ENCODE data around the gene TUBB8. TPM values are rescaled to one million over a fixed set of nuclear protein-coding genes. Genes with fewer than 3 reads are reported as not detected.
"Not testable (repeated sequence)": the region's sequence is repeated elsewhere in the genome, so short reads cannot be mapped to it uniquely, and the experiment has no call there.

TUBB8 gene
- polyA plus RNA-seq, 12 donors, result 0.07 to 0.34 (median 0.09) TPM; not detected in 8

GRCh38 chr10:49926-50325 is 830 bp upstream of the TUBB8 start:
- not testable (repeated sequence) for DNase-seq

GRCh38 chr10:47864-48263 is 1.2 kb downstream of the TUBB8 start:
- not testable (repeated sequence) for DNase-seq

- not testable (repeated sequence) for DNase-seq
These were observed 35.8 kb downstream of the TUBB8 start for GRCh38 chr10:13315-13635.

- not testable (repeated sequence) for DNase-seq
These were observed 36.4 kb downstream of the TUBB8 start for GRCh38 chr10:12444-13314.

GRCh38 chr10:11260-11659 is 37.8 kb downstream of the TUBB8 start:
- not testable (repeated sequence) for DNase-seq

- DNase-seq, result not testable (repeated sequence)
These were observed 38.7 kb downstream of the TUBB8 start for GRCh38 chr10:10261-10971.

Other genes with a start within 250 kb of the TUBB8 start
- gene ZMYND11, start 86.2 kb upstream of the TUBB8 start, polyA plus RNA-seq (ENCODE audit: insufficient read length in 12 of 12), result 100 to 1,000 TPM in 2 of 12 donors, 10 to 100 TPM in 10; 57.1 to 115 (median 71.6) TPM